GM19397 (cell line): ENCODE measurements around the gene NKG7.

Source experiments
- ATAC-seq: cut with Tn5 transposase; IDR thresholded peaks from one replicate; pipeline ENCODE4 v1.9.1; 2021; ENCODE audit warnings: mild to moderate bottlenecking, moderate library complexity; ENCODE audit not compliant: unreplicated experiment

NKG7 gene

GRCh38 chr19:51391073-51391611 lies 18.7 kb upstream of the NKG7 start:
- no peak for ATAC-seq

- no peak for ATAC-seq
Observed at GRCh38 chr19:51389143-51389542, 16.7 kb upstream of the NKG7 start.

GRCh38 chr19:51387924-51388389 lies 15.5 kb upstream of the NKG7 start, which contains the start of gene LIM2:
TSS of gene LIM2 (minus strand) at chr19:51387974. CDS start at chr19:51387443, 531 bp downstream.
- ATAC-seq: no peak

DNA sequence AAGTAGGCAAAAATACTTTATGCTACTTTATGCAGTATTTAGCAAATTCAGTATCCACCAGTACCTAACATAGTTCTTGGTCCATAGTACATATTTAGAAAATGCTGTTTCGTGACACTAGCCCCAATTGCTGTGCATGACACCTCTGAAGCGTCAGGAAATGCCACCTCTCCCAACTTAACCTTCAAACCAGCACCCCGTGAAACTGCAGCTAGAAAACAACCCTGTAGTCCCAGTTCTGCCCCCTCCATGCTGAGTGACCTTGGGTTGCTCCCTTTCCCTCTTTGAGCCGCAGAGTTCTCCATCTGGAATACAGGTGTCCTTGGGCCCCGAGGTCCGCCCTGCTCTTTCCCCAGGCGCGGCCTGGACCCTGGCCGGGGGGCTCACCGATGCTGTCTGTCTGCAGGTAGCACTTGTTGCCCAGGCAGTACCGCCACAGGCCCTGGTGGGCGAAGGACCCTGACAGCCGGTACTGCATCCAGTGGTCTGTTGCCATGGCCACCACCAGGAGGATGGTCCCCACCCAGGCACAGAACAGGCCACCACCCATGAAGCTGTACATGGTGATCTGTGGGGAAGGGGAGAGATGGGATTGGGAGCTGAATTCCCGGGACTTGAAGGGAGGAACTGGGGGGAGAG lies 14.5 kb upstream of the NKG7 start:
- no peak for ATAC-seq

GRCh38 chr19:51382004-51382403 lies 9.6 kb upstream of the NKG7 start:
- ATAC-seq: no peak

DNA sequence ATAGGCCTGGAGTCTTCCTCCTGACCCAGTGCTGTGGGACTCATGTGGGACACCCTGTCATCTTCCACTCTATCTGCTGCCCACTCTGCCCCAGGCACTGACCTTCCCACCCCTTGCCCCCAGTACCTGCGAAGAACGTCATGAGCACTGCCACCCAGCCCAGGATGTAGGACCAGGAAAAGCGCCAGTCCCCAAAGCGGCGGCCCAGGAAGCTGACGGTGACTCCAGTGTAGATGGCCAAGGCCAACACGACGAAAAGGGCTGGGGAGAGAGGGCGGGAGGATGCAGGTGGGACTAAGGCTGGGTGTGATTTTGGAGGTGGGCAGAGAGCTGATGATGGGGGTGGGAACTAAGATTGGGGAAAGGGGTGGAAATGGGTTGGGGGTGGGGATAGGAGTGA lies 7.9 kb upstream of the NKG7 start:
- ATAC-seq: no peak

GRCh38 chr19:51377422-51377821 lies 5.0 kb upstream of the NKG7 start:
- ATAC-seq: no peak

DNA sequence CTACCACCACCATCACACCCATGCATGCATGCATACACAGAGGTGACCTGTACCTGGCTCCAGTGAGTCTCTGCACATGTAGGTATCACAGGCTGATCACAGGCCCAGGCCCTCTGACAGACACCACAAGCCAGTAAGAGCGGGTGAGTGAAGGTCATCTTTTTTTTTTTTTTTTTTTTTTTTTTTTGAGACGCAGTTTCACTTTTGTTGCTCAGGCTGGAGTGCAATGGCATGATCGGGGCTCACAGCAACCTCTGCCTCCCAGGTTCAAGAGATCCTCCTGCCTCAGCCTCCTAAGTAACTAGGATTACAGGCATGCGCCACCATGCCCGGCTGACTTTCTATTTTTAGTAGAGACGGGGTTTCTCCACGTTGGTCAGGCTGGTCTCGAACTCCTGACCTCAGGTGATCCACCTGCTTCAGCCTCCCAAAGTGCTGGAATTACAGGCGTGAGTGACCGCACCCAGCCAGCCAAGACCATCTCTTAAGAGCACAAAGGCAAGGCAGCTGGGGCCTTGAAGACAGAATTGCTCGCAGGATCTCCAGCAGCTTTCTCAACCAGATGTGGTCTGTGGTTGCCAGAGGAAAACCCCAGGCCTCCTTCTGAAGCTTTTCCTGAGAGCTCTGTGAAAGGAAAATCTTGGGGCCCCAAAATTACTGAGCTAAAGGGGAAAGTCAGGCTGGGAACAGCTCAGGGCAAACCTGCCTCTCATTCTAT lies 3.2 kb upstream of the NKG7 start:
- no peak for ATAC-seq

GRCh38 chr19:51372021-51372648 lies 319 bp downstream of the NKG7 start:
- no peak for ATAC-seq

- ATAC-seq: no peak
Observed at GRCh38 chr19:51371186-51371690, 1.2 kb downstream of the NKG7 start.

DNA sequence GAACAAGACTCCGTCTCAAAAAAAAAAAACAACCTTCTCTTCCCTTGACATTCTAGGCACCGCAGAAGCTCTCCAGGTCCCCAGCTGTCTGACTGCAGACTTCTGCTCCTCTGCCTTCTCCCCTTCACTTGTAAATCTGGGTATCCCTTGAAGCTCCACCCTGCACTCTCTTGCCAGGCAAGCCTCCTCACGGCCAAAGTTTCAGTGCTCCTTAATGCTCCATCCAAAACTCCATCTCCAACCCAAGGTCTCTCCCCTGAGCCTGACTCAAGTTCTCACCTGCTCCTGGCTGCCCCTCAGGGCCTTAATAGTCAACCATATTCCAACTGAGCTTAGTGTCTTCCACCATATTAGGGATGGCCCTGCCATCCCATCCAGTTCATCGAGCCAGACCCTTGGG lies 2.2 kb downstream of the NKG7 start:
- no peak for ATAC-seq

DNA sequence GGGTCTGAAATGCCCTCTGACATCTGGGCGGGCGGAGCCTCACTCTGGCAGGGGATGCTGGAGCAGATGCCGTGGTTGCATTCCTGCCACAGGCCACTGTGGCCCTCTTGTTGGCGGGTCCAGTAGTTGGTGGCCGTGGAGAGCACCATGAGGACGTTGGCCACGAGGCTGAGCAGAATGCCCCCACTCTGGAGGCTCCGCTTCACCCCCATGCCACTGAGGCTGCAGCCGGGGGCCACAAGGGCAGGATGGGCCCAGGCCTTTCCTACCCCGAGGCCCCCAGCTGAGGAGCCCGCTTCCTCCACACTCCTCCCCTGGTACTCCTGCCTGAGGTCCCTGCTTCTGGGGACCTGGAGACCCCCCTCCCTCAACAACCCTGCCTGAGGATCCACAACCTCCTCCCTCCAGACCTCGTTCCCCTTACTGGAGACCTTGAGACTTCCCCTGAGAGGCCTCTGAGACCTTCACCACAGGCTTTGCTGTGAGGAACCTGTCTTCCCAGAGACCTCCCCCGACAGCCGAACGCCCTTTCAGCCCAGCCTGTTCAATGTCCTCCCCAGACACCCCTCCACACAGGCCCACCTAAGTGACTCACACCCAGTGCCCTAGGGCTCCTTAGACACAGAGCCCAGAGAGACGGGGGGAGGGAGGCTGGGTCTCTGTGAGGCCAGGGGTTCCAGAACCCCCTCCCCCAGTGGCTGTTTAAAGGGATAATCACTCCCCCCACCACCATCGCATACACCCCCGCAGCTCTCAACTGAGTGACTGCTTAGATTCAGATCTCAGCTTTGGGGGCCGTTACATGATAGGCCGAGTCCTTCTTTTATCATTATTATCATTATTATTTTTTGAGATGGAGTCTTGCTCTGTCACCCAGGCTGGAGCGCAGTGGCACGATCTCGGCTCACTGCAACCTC lies 3.8 kb downstream of the NKG7 start, which contains the start of gene CLDND2:
Gene CLDND2, minus strand, starts transcription at position 638 of the 917 bp plus-strand sequence. Its CDS starts 426 bp downstream, at position 212.
- ATAC-seq: no peak

- peak; percentile 79 for ATAC-seq
Observed at GRCh38 chr19:51367565-51368365, 4.7 kb downstream of the NKG7 start.

DNA sequence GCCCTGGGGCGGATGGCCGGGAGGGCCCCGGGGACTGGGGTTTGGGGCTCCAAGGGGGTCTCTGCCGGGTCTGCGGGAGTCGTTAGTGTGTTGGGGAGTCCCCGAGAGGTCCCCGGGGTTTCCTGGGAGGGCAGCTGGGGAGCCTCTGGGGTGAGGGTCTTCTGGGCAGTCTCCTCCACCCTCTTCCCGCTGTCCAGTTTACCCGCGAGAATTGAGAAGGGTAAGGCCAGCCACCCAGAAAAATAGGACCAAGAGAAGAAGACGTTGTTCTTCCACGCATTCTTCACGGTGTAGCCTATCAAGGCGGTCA lies 5.2 kb downstream of the NKG7 start:
- ATAC-seq: peak; percentile 0

GRCh38 chr19:51366389-51367254 lies 5.8 kb downstream of the NKG7 start:
- peak; percentile 42 for ATAC-seq

DNA sequence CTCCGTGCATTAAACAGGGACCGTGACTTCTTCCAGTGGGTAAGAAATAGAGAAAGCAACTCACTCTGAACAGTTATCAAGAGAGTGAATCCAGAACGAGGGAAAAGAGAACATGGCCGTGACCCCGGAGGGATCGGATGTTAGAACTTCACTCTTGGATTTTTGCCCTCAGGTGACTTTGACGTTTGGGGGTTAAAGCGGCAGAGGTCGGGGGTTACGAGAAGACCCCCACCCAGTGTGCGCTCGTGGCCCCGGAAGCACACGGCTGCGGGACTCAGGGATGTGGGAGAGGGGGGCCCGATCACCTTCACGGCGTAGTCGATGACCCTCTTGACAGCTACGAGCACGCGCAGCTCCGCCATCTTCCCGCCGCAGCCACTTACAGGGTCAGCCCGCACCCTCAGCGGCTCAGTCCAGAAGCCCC lies 6.5 kb downstream of the NKG7 start, which contains the start of gene ETFB:
Gene ETFB, minus strand, starts transcription at position 424 of the 424 bp plus-strand sequence. Its CDS starts 62 bp downstream, at position 362.
- ATAC-seq: no peak

- ATAC-seq: no peak
Observed at GRCh38 chr19:51365211-51365964, 7.1 kb downstream of the NKG7 start.
